Right lobe of liver (tissue), 4 donors: ENCODE measurements around the gene PHF12.

Experiments
- POLR2A ChIP-seq: fragments of 450-650 bp; IDR thresholded peaks from one replicate; pipeline ENCODE4 v1.6.1; 2017; ENCODE audit warnings: antibody characterized with exemption, mild to moderate bottlenecking
- TF ChIP-seq, protein P1 (sequence below), 4 donors: fragments of 200-600 bp in 3 of 4; fragments of 450-650 bp in 1 of 4; IDR thresholded peaks; one replicate each; pipeline versions ENCODE4 v1.5.1 to v1.8.0; 2016 to 2022; ENCODE audit warnings: antibody characterized with exemption in 4 of 4, mild to moderate bottlenecking in 2 of 4
- donor health status: DM: no; HTN: no; CAD: no.
- donor health status: DM: no; HTN: no; CAD: no.
- donor health status: DM: no; HTN: yes; CAD: no.

DNA sequence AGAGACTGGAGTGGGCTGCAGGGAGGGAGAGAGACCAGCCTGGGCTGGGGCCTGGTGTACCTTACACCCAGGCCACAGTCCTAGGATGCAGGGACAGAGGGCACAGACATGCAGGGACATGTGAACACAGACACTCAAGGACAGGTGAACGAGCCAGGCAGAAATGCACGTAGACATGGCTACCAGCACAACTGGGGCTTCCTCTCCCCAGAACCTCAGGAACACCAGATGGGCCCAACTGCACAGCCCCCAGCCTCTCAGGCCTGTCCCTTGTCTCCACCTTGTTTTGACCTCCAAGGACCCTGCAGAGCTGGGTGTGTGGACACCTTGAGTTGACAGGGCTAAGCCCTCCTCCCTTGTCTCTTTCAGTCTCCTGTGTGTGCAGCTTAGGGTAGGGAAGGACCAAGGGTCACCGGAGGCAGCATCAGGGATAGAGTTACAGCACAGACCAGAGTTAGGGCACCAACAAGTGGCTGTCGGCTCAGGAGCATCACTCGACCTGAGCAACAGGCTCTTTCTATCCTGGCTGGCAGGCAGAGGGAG lies 45.3 kb upstream of the PHF12 start:
- TF ChIP-seq, protein P1, sequence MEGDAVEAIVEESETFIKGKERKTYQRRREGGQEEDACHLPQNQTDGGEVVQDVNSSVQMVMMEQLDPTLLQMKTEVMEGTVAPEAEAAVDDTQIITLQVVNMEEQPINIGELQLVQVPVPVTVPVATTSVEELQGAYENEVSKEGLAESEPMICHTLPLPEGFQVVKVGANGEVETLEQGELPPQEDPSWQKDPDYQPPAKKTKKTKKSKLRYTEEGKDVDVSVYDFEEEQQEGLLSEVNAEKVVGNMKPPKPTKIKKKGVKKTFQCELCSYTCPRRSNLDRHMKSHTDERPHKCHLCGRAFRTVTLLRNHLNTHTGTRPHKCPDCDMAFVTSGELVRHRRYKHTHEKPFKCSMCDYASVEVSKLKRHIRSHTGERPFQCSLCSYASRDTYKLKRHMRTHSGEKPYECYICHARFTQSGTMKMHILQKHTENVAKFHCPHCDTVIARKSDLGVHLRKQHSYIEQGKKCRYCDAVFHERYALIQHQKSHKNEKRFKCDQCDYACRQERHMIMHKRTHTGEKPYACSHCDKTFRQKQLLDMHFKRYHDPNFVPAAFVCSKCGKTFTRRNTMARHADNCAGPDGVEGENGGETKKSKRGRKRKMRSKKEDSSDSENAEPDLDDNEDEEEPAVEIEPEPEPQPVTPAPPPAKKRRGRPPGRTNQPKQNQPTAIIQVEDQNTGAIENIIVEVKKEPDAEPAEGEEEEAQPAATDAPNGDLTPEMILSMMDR (IDR thresholded peaks at IDR 0.05): no peak
- TF ChIP-seq POLR2A: no peak
